ENCODE results near the gene PRKG1. TPM values are rescaled to one million over a fixed set of nuclear protein-coding genes. Genes with fewer than 3 reads are reported as not detected.

PRKG1 gene
- polyA plus RNA-seq, 4 donors = 0.45 to 7.4 (median 1.3) TPM

- Histone ChIP-seq H3K27me3 (ENCODE audit: control insufficient read depth in 3 of 3, insufficient read depth in 3 of 3, low read length in 3 of 3) (no peaks in the 10 kb centered on the region), H3K4me1 (ENCODE audit: control insufficient read depth in 3 of 3, insufficient read depth in 2 of 3, low read depth in 1 of 3, low read length in 2 of 3) (no peaks in the 10 kb centered on the region), H3K27ac (ENCODE audit: low read depth in 1 of 3, low read length in 2 of 3) (no peak overlapping the region), H3K36me3 (ENCODE audit: control insufficient read depth in 3 of 3, insufficient read depth in 2 of 3, low read depth in 1 of 3, low read length in 3 of 3) (no peaks in the 10 kb centered on the region), H3K4me3 (ENCODE audit: low read depth in 1 of 3, low read length in 3 of 3) (no peak overlapping the region), H3K9me3 (ENCODE audit: control insufficient read depth in 2 of 2, insufficient read depth in 1 of 2, low read depth in 1 of 2, low read length in 1 of 2) (no peaks in the 10 kb centered on the region)
- DNase-seq (no peak), FAIRE-seq (no peak)
- 82 to 88% (median 86%) methylated on average over 6 of the region's 6 CpGs for WGBS, 3 donors
Observed at GRCh38 chr10:51606825-51607462, 532.7 kb downstream of the PRKG1 start.

- DNase-seq (no peak), FAIRE-seq (no peak)
- Histone ChIP-seq H3K27ac (ENCODE audit: low read depth in 1 of 3, low read length in 2 of 3) (no peak overlapping the region), H3K36me3 (ENCODE audit: control insufficient read depth in 3 of 3, insufficient read depth in 2 of 3, low read depth in 1 of 3, low read length in 3 of 3) (no peaks in the 10 kb centered on the region), H3K4me1 (ENCODE audit: control insufficient read depth in 3 of 3, insufficient read depth in 2 of 3, low read depth in 1 of 3, low read length in 2 of 3) (no peaks in the 10 kb centered on the region), H3K27me3 (ENCODE audit: control insufficient read depth in 3 of 3, insufficient read depth in 3 of 3, low read length in 3 of 3) (no peaks in the 10 kb centered on the region), H3K9me3 (ENCODE audit: control insufficient read depth in 2 of 2, insufficient read depth in 1 of 2, low read depth in 1 of 2, low read length in 1 of 2) (no peaks in the 10 kb centered on the region), H3K4me3 (ENCODE audit: low read depth in 1 of 3, low read length in 3 of 3) (no peak overlapping the region)
- 90 to 98% (median 91%) methylated on average over 3 of the region's 3 CpGs for WGBS, 3 donors
Observed at GRCh38 chr10:51607463-51607835, 533.2 kb downstream of the PRKG1 start.

DNA sequence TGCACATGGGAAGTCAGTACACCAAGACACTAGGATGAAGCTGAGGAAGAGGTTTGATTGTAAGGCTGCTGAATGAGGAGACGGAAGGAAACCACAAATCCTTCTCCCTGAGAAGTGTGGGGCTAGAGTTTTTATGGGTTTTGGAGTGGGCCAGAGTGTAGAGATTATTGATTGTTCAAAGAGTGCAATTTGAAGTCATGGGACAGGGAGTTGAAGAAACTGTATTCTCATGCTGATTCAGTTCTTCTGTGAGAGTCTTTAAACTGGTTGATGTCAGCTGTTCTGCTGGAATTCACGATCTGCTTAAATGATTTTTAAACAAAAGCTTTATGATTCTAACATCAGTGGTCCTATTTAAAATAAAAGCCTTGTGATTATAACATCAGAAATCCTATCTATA is 533.9 kb downstream of the PRKG1 start:
- Histone ChIP-seq H3K27me3 (ENCODE audit: control insufficient read depth in 3 of 3, insufficient read depth in 3 of 3, low read length in 3 of 3) (no peaks in the 10 kb centered on the region), H3K36me3 (ENCODE audit: control insufficient read depth in 3 of 3, insufficient read depth in 2 of 3, low read depth in 1 of 3, low read length in 3 of 3) (no peaks in the 10 kb centered on the region), H3K4me3 (ENCODE audit: low read depth in 1 of 3, low read length in 3 of 3) (no peak overlapping the region), H3K27ac (ENCODE audit: low read depth in 1 of 3, low read length in 2 of 3) (no peak overlapping the region), H3K4me1 (ENCODE audit: control insufficient read depth in 3 of 3, insufficient read depth in 2 of 3, low read depth in 1 of 3, low read length in 2 of 3) (no peaks in the 10 kb centered on the region), H3K9me3 (ENCODE audit: control insufficient read depth in 2 of 2, insufficient read depth in 1 of 2, low read depth in 1 of 2, low read length in 1 of 2) (no peaks in the 10 kb centered on the region)
- DNase-seq (no peak), FAIRE-seq (no peak)
- whole genome bisulfite sequencing, 3 donors = 65 to 80% (median 79%) methylated on average over 2 of the region's 2 CpGs

DNA sequence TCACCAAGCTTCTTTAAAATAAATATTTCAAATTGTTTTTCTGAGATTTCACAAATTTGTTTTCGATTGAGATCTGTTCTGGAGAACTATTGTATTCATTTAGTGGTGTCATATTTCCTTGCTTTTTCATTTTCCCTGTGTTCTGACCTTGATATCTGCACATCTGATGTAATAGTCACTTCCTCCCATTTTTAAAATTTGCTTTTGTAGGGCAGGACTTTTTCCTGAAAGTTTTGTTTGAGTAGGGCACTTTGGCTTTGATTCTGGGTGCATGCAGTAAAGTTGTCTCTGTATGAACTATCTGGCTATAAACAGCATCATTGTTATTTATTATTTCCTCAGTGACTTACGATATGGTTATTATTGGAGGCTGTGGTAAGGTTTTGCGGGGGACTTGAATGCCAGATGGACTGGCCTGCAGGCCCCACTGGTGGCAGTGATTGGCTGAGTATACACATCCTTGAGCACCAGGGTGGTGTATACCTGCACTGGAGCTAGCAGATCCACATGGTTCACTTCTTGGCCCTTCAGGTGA is 541.5 kb downstream of the PRKG1 start:
- H3K27me3 ChIP-seq (ENCODE audit: control insufficient read depth in 3 of 3, insufficient read depth in 3 of 3, low read length in 3 of 3) = no peaks in the 10 kb centered on the region
- H3K27ac ChIP-seq (ENCODE audit: low read depth in 1 of 3, low read length in 2 of 3) = no peak overlapping the region
- FAIRE-seq = no peak
- WGBS, 3 donors = 81 to 90% (median 86%) methylated on average over 3 of the region's 3 CpGs
- H3K9me3 ChIP-seq (ENCODE audit: control insufficient read depth in 2 of 2, insufficient read depth in 1 of 2, low read depth in 1 of 2, low read length in 1 of 2) = no peaks in the 10 kb centered on the region
- DNase-seq = no peak
- H3K36me3 ChIP-seq (ENCODE audit: control insufficient read depth in 3 of 3, insufficient read depth in 2 of 3, low read depth in 1 of 3, low read length in 3 of 3) = no peaks in the 10 kb centered on the region
- no peaks in the 10 kb centered on the region for H3K4me1 ChIP-seq (ENCODE audit: control insufficient read depth in 3 of 3, insufficient read depth in 2 of 3, low read depth in 1 of 3, low read length in 2 of 3)
- H3K4me3 ChIP-seq (ENCODE audit: low read depth in 1 of 3, low read length in 3 of 3) = no peak overlapping the region

DNA sequence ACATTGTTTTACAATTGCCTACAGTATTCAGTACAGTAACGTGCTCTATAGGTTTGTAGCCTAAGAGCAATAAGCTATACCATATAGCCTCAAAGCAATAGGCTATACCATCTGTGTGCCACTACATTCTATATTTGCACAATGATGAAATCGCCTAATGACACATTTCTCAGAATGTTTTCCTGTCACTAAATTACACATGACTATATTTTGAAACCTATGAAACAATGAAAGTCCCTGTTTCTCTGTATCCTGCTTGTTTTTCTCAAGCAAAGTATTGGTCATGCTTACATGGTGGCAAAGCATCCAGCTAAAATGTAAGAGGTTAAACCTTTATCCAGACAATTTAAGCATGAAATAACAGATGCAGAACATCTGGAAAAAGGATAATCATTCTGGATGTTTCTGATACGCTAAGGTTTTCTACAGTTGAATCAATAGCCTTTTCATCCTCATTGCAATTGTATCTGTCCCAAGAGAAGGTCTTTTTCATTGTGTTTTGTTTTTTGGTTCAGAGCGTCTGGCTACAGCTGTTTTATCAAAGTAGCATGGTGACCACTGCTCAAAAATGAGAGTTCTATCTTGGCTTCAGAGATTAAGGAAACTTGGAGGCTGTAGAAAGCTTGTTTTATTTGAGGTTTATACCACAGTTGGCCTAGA is 543.4 kb downstream of the PRKG1 start:
- no peak for DNase-seq
- no peak overlapping the region for H3K27ac ChIP-seq (ENCODE audit: low read depth in 1 of 3, low read length in 2 of 3)
- H3K4me1 ChIP-seq (ENCODE audit: control insufficient read depth in 3 of 3, insufficient read depth in 2 of 3, low read depth in 1 of 3, low read length in 2 of 3) = no peaks in the 10 kb centered on the region
- H3K27me3 ChIP-seq (ENCODE audit: control insufficient read depth in 3 of 3, insufficient read depth in 3 of 3, low read length in 3 of 3) = no peaks in the 10 kb centered on the region
- H3K36me3 ChIP-seq (ENCODE audit: control insufficient read depth in 3 of 3, insufficient read depth in 2 of 3, low read depth in 1 of 3, low read length in 3 of 3) = no peaks in the 10 kb centered on the region
- no peaks in the 10 kb centered on the region for H3K9me3 ChIP-seq (ENCODE audit: control insufficient read depth in 2 of 2, insufficient read depth in 1 of 2, low read depth in 1 of 2, low read length in 1 of 2)
- 76 to 86% (median 83%) methylated on average over 4 of the region's 4 CpGs for whole genome bisulfite sequencing, 3 donors
- FAIRE-seq = no peak
- no peak overlapping the region for H3K4me3 ChIP-seq (ENCODE audit: low read depth in 1 of 3, low read length in 3 of 3)

DNA sequence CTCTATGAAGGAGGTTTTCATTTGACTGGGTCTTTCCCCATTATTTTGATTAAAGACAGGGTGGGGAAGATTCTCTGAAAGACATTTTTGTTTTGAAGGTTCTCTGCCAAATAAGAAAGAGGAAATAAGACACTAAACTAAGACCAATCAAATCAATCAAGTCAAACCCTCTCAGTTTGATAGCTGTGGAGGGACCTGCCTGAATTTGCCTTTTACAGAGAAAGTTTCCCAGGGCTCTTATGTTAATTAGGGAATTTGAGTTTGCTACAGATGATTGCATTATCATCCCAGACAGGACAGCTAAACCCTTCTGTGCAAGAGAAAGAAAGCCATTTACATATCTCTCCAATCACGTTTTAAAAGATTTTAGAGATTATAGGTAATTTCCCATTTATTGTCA is 545.1 kb downstream of the PRKG1 start:
- no peak overlapping the region for H3K4me3 ChIP-seq (ENCODE audit: low read depth in 1 of 3, low read length in 3 of 3)
- no peaks in the 10 kb centered on the region for H3K27me3 ChIP-seq (ENCODE audit: control insufficient read depth in 3 of 3, insufficient read depth in 3 of 3, low read length in 3 of 3)
- H3K27ac ChIP-seq (ENCODE audit: low read depth in 1 of 3, low read length in 2 of 3) = no peak overlapping the region
- no peaks in the 10 kb centered on the region for H3K4me1 ChIP-seq (ENCODE audit: control insufficient read depth in 3 of 3, insufficient read depth in 2 of 3, low read depth in 1 of 3, low read length in 2 of 3)
- H3K9me3 ChIP-seq (ENCODE audit: control insufficient read depth in 2 of 2, insufficient read depth in 1 of 2, low read depth in 1 of 2, low read length in 1 of 2) = no peaks in the 10 kb centered on the region
- WGBS, 3 donors = 66 to 72% (median 68%) methylated on average over 1 of the region's 1 CpG
- FAIRE-seq = no peak
- H3K36me3 ChIP-seq (ENCODE audit: control insufficient read depth in 3 of 3, insufficient read depth in 2 of 3, low read depth in 1 of 3, low read length in 3 of 3) = no peaks in the 10 kb centered on the region
- DNase-seq = no peak

DNA sequence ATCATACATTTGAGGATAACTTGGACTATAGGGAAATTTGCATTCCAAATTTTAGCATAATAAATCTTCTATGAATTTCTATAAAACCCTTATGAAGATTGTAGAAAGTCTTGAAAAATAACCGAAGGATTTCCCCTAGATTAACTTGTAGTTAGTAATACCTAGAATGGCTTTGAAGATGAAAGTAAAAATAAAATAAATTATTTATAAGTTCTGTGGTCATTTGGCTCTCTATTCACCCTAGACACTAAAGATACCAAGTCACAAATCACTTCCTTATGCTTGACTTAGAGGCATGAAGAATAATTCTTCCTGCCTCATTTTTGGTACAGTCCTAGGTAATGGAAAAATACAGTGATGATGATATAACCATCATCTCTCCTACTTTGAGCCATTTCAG is 545.8 kb downstream of the PRKG1 start:
- Histone ChIP-seq H3K4me3 (ENCODE audit: low read depth in 1 of 3, low read length in 3 of 3) (no peak overlapping the region), H3K36me3 (ENCODE audit: control insufficient read depth in 3 of 3, insufficient read depth in 2 of 3, low read depth in 1 of 3, low read length in 3 of 3) (no peaks in the 10 kb centered on the region), H3K9me3 (ENCODE audit: control insufficient read depth in 2 of 2, insufficient read depth in 1 of 2, low read depth in 1 of 2, low read length in 1 of 2) (no peaks in the 10 kb centered on the region), H3K27me3 (ENCODE audit: control insufficient read depth in 3 of 3, insufficient read depth in 3 of 3, low read length in 3 of 3) (no peaks in the 10 kb centered on the region), H3K27ac (ENCODE audit: low read depth in 1 of 3, low read length in 2 of 3) (no peak overlapping the region), H3K4me1 (ENCODE audit: control insufficient read depth in 3 of 3, insufficient read depth in 2 of 3, low read depth in 1 of 3, low read length in 2 of 3) (no peaks in the 10 kb centered on the region)
- FAIRE-seq (no peak), DNase-seq (no peak)
- WGBS, 3 donors = 81 to 91% (median 91%) methylated on average over 1 of the region's 1 CpG

DNA sequence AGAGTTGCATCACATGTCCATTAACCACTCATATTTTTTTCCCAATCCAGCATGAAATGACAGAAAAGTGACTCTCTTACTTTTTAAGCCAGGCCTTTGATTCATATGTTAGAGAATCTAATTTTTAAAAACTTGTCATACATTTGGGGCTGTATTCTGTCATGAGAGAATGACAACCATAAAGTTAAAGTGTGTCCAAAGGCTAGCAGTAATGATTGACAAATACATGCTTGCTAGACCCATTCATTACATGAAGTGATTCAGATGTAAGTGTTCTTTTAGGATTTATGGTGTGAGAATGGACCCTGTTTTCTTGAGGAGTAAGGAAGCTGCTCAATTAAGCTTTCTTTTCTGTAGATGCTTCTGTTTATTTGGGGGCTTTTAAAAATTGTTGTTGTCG is 549.7 kb downstream of the PRKG1 start:
- DNase-seq (no peak), FAIRE-seq (no peak)
- no peaks in the 10 kb centered on the region for H3K4me1 ChIP-seq (ENCODE audit: control insufficient read depth in 3 of 3, insufficient read depth in 2 of 3, low read depth in 1 of 3, low read length in 2 of 3)
- no peaks in the 10 kb centered on the region for H3K27me3 ChIP-seq (ENCODE audit: control insufficient read depth in 3 of 3, insufficient read depth in 3 of 3, low read length in 3 of 3)
- H3K27ac ChIP-seq (ENCODE audit: low read depth in 1 of 3, low read length in 2 of 3) = no peak overlapping the region
- H3K4me3 ChIP-seq (ENCODE audit: low read depth in 1 of 3, low read length in 3 of 3) = no peak overlapping the region
- 89 to 93% (median 90%) methylated on average over 1 of the region's 1 CpG for WGBS, 3 donors
- H3K9me3 ChIP-seq (ENCODE audit: control insufficient read depth in 2 of 2, insufficient read depth in 1 of 2, low read depth in 1 of 2, low read length in 1 of 2) = no peaks in the 10 kb centered on the region
- no peaks in the 10 kb centered on the region for H3K36me3 ChIP-seq (ENCODE audit: control insufficient read depth in 3 of 3, insufficient read depth in 2 of 3, low read depth in 1 of 3, low read length in 3 of 3)
